Osteoblast (primary cell): Measurements from ENCODE around the gene PSD4. TPM values are rescaled to one million over a fixed set of nuclear protein-coding genes. Genes with fewer than 3 reads are reported as not detected.

Experiments used
- DNase-seq: peaks from one replicate; pipeline ENCODE4 v3.0.0; 2011; ENCODE audit warnings: low spot score, mixed read lengths; ENCODE audit not compliant: insufficient read length; ENCODE audit errors: missing footprints
- H2AFZ ChIP-seq: 2 replicates; pipeline ENCODE4 v1.6.0; 2011; ENCODE audit warnings: mild to moderate bottlenecking, low read length
- H3K27ac ChIP-seq: 2 replicates; pipeline ENCODE4 v1.5.1; 2011; ENCODE audit warnings: mild to moderate bottlenecking, low read depth, low read length, moderate library complexity
- H3K27me3 ChIP-seq: 2 replicates; pipeline ENCODE4 v1.6.0; 2012; ENCODE audit warnings: mild to moderate bottlenecking, control low read depth, inconsistent platforms, low read length, moderate library complexity; ENCODE audit not compliant: insufficient read depth
- H3K36me3 ChIP-seq: 2 replicates; pipeline ENCODE4 v1.5.1; 2011; ENCODE audit warnings: mild to moderate bottlenecking, low read length, control low read depth, moderate library complexity; ENCODE audit not compliant: insufficient read depth
- H3K4me1 ChIP-seq: 2 replicates; pipeline ENCODE4 v1.5.1; 2011; ENCODE audit warnings: mild to moderate bottlenecking, low read length, control low read depth, moderate library complexity; ENCODE audit not compliant: insufficient read depth
- H3K4me2 ChIP-seq: 2 replicates; pipeline ENCODE4 v1.6.0; 2011; ENCODE audit warnings: mild to moderate bottlenecking, low read length; ENCODE audit not compliant: insufficient read depth
- H3K4me3 ChIP-seq: fragments of 200-600 bp; sonication (generic); 3 replicates; pipeline ENCODE4 v1.5.1; 2012; ENCODE audit warnings: mild to moderate bottlenecking, low read length, inconsistent platforms; ENCODE audit not compliant: insufficient read depth
- H3K79me2 ChIP-seq: 2 replicates; pipeline ENCODE4 v1.6.0; 2012; ENCODE audit warnings: mild to moderate bottlenecking, low read length, control low read depth, inconsistent platforms; ENCODE audit not compliant: insufficient read depth
- H3K9me3 ChIP-seq: 2 replicates; pipeline ENCODE4 v1.5.1; 2011; ENCODE audit warnings: low read depth, low read length, control low read depth
- H4K20me1 ChIP-seq: 2 replicates; pipeline ENCODE4 v1.6.0; 2012; ENCODE audit warnings: mild to moderate bottlenecking, low read length, control low read depth; ENCODE audit not compliant: insufficient read depth
- CTCF ChIP-seq: IDR thresholded peaks from 2 replicates; pipeline ENCODE4 v1.5.1; 2011; ENCODE audit warnings: mild to moderate bottlenecking, low read depth, low read length, moderate library complexity; ENCODE audit errors: extremely low read depth
- total RNA-seq: library from RNA; depleted of rRNA; stranded (reverse); fragments of >200 nt; gene quantifications from 2 replicates; pipeline ENCODE4 v1.2.3, GENCODE V29; 2012

PSD4 gene
- total RNA-seq, 1 donor: 1.8 TPM

DNA sequence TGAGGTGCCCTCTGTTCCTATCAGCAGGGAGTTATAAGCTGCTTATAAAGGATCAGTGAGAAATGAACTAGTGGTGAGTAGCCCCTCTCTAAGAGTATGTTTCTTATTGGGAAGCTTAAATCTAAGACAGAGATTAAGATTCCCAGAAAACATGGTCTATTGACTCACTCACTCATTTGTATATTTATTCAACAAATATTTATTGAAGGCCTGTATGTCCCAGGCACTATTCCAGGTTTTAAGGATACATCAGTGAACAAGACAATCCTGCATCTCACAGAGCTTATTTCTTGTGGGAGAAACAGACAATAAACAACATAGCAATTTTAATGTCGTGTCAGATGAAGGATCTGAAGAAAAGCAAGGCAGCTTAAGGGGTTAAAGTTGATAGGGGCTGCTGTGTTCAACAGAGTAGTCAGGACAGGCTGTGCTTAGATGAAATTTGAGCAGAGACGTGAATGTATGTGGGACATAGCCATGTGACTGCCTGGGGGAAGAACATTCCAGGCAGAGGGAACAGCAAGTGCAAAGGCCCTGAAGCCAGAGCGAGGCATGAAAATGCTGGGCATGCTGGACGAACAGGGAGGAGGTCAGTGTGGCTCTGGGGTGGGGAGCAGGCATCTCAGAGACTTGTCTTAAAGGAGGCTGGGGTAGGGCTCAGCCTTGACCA lies 14.8 kb upstream of the PSD4 start:
- no peak overlapping the region for H2AFZ ChIP-seq
- no peak for DNase-seq
- H3K9me3 ChIP-seq: no peaks in the 10 kb centered on the region
- peaks cover 8% of the 10 kb centered on the region for H3K27me3 ChIP-seq
- no peaks in the 10 kb centered on the region for H3K79me2 ChIP-seq
- no peak for TF ChIP-seq CTCF
- no peak overlapping the region for H3K27ac ChIP-seq
- peaks cover 9% of the 10 kb centered on the region for H3K4me1 ChIP-seq
- no peaks in the 10 kb centered on the region for H3K36me3 ChIP-seq
- no peak overlapping the region for H3K4me3 ChIP-seq
- no peak overlapping the region for H3K4me2 ChIP-seq
- no peaks in the 10 kb centered on the region for H4K20me1 ChIP-seq

DNA sequence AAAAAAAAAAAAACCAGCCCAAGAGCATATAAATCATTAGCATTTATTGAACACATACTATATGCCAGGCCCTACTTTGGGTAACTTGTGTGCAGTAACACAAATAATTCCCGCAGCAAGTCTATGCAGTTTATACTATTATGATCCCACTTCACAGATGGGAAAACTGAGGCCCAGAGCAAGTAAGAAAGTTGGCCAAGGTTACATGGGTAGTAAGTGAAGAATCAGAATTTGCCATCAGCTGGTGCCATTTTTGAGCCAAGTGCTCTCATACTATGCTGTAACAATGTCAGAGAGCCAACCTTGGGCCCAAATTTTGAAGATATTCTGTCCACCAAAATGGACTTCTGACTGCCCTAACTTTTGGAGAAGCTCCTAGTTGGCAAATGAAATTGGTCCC lies 13.5 kb upstream of the PSD4 start:
- Histone ChIP-seq H3K27ac (no peak overlapping the region), H3K9me3 (no peaks in the 10 kb centered on the region), H3K79me2 (no peaks in the 10 kb centered on the region), H3K27me3 (peaks cover under 1% of the 10 kb centered on the region), H3K4me2 (no peak overlapping the region), H4K20me1 (no peaks in the 10 kb centered on the region), H3K36me3 (no peaks in the 10 kb centered on the region), H2AFZ (no peak overlapping the region), H3K4me1 (peaks cover 9% of the 10 kb centered on the region), H3K4me3 (no peak overlapping the region)
- no peak for TF ChIP-seq CTCF
- DNase-seq: no peak

GRCh38 chr2:113160962-113161361 lies 12.8 kb upstream of the PSD4 start:
- Histone ChIP-seq H3K4me3 (no peak overlapping the region), H3K4me2 (no peak overlapping the region), H3K9me3 (no peaks in the 10 kb centered on the region), H2AFZ (no peak overlapping the region), H3K27ac (no peak overlapping the region), H3K79me2 (no peaks in the 10 kb centered on the region), H3K36me3 (no peaks in the 10 kb centered on the region), H4K20me1 (no peaks in the 10 kb centered on the region), H3K4me1 (peaks cover 9% of the 10 kb centered on the region), H3K27me3 (no peaks in the 10 kb centered on the region)
- no peak for DNase-seq
- TF ChIP-seq CTCF: no peak

DNA sequence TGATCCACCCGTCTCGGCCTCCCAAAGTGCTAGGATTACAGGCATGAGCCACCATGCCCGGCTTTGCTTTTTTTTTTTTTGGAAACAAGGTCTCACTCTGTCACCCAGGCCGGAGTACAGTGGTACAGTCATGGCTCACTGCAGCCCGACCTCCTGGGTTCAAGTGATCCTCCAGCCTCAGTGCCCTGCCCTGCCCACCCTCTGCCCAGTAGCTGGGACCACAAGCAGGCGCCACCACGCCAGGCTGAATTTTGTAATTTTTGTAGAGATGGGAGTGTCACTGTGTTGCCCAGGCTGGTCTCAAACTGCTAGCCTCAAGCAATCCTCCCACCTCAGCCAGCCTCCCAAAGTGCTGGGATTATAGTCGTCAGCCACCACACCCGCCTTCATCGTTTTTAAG lies 11.6 kb upstream of the PSD4 start:
- H3K27me3 ChIP-seq: no peaks in the 10 kb centered on the region
- H3K9me3 ChIP-seq: no peaks in the 10 kb centered on the region
- DNase-seq: no peak
- no peak for TF ChIP-seq CTCF
- H3K4me1 ChIP-seq: peaks cover 9% of the 10 kb centered on the region
- no peaks in the 10 kb centered on the region for H3K36me3 ChIP-seq
- H3K4me3 ChIP-seq: no peak overlapping the region
- H2AFZ ChIP-seq: no peak overlapping the region
- no peaks in the 10 kb centered on the region for H3K79me2 ChIP-seq
- no peaks in the 10 kb centered on the region for H4K20me1 ChIP-seq
- no peak overlapping the region for H3K4me2 ChIP-seq
- H3K27ac ChIP-seq: no peak overlapping the region
